ENCODE data around the gene PROSER1.
"Not testable (repeated sequence)": the region's sequence is repeated elsewhere in the genome, so short reads cannot be mapped to it uniquely, and the experiment has no call there.

The PROSER1 gene

DNA sequence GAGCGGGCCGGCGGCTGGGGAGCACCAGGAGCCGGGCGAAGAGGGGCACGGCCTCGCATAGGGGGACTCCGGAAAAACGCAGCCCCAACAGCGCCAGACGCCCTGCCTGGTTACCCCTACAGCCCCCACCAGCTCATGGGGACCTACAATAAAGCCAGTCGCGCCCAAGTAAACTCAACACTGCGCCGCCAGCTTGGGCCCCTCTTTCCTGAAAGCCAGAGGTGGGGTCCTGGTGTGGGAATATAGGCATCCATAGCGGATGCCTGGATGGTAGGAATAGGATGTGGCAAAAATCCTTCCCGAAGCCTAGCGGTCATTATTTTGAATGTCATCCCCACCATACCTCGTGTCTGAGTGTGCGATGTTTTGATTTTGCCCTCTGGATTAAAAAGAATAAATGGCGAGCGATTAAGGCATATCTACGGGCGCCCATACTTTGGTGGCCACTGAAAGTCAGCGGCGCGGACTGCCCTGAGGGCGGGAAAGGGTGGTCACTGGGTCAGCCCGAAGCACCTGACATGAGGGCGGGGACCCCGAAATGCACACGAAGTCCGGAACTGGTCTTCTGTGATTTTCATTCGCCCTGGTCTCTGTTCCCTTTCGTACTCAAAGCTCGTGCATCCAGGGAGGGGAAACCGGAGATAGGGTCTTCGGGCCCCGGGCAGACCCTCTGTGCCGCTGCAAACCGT lies at the start of gene PROSER1, which contains the start of gene NHLRC3:
TSS of gene PROSER1 (minus strand) at position 210 of the 689 bp plus-strand sequence. CDS start 847 bp downstream, outside the sequence.
TSS of gene NHLRC3 (plus strand) at position 577 of the 689 bp plus-strand sequence. CDS start 184 bp downstream, outside the sequence.
- peak; percentile 97 for DNase-seq (ENCODE audit: low read depth)
- TF ChIP-seq, protein P1, sequence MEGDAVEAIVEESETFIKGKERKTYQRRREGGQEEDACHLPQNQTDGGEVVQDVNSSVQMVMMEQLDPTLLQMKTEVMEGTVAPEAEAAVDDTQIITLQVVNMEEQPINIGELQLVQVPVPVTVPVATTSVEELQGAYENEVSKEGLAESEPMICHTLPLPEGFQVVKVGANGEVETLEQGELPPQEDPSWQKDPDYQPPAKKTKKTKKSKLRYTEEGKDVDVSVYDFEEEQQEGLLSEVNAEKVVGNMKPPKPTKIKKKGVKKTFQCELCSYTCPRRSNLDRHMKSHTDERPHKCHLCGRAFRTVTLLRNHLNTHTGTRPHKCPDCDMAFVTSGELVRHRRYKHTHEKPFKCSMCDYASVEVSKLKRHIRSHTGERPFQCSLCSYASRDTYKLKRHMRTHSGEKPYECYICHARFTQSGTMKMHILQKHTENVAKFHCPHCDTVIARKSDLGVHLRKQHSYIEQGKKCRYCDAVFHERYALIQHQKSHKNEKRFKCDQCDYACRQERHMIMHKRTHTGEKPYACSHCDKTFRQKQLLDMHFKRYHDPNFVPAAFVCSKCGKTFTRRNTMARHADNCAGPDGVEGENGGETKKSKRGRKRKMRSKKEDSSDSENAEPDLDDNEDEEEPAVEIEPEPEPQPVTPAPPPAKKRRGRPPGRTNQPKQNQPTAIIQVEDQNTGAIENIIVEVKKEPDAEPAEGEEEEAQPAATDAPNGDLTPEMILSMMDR (IDR thresholded peaks at IDR 0.05; ENCODE audit: insufficient read depth, low read depth, low read length, missing control alignments): no peak

DNA sequence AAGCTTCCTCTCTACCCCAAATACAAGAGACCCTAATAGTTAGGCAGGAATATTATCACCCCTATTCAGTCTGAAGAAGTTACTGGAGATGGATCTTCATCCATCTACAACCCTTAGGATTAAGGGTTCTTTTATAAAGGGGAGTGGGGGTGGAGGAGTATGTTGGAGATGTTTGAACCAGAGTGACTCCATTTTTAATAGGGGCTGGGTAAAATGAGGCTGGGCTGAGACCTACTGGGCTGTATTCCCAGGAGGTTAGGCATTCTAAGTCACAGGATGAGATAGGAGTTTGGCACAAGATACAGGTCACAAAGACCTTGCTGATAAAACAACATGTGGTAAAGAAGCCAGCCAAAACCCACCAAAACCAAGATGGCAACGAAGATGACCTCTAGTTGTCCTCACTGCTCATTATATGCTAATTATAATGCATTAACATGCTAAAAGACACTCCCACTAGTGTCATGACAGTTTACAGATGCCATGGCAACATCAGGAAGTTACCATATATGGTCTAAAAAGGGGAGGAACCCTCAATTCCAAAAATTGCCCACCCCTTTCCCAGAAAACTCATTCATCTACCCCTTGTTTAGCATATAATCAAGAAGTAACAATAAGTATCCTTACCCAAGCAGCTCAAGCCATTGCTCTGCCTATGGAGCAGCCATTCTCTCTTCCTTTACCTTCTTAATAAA lies 48.5 kb upstream of the PROSER1 start:
- not testable (repeated sequence) for DNase-seq (ENCODE audit: low read depth)

More for the DNA sequence above, at the start of gene PROSER1, which contains the start of gene NHLRC3:
- peak within 1 kb of the TSS; percentile 95 for H3K4me3 ChIP-seq (ENCODE audit: low read length)

DNA sequence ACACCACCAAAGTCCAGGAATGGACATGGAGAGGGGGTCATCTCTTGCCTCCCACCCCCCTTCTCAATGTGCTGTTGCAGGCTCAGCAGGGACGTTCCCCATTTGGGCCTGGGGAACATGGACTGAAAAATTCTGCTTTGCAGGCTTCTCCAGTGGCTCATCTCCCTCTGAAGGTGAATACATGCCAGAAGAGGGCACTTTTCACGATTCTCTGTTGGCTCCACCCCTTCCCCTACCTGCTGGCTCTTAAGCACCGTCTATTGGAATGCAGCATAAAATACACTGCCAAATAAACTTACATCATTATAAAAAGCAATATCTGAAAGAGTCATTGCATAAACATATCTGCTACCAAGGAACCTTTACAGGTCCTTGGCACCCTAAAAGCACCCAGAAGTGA lies 36.1 kb upstream of the PROSER1 start:
- TF ChIP-seq, protein P1 (IDR thresholded peaks at IDR 0.05; ENCODE audit: insufficient read depth, low read depth, low read length, missing control alignments): no peak
- no peak overlapping the region for H3K4me3 ChIP-seq (ENCODE audit: low read length)
- peak; percentile 23 for DNase-seq (ENCODE audit: low read depth)

More for the DNA sequence above, 48.5 kb upstream of the PROSER1 start:
- H3K4me3 ChIP-seq (ENCODE audit: low read length): not testable (repeated sequence)

DNA sequence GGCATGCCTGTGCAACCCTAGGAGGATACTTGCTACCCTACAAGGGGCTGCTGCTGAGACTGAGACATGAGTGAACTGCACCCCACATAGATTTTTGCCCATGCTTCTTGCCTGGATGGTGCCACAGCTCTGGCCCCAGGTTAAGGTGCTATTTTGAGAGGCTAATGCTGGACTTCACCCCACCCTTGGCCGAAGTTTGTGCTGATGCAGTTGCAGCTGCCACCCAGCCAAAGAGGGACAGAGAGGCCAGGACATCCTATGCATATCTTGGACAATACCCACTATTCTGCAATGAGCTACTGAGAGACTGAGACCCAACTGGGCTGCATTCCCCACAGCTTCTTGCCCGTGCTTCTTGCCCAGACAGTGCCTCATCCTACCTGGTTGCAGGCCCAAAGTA lies 35.0 kb upstream of the PROSER1 start:
- TF ChIP-seq, protein P1 (IDR thresholded peaks at IDR 0.05; ENCODE audit: insufficient read depth, low read depth, low read length, missing control alignments): no peak
- no peak for DNase-seq (ENCODE audit: low read depth)
- H3K4me3 ChIP-seq (ENCODE audit: low read length): no peak overlapping the region

DNA sequence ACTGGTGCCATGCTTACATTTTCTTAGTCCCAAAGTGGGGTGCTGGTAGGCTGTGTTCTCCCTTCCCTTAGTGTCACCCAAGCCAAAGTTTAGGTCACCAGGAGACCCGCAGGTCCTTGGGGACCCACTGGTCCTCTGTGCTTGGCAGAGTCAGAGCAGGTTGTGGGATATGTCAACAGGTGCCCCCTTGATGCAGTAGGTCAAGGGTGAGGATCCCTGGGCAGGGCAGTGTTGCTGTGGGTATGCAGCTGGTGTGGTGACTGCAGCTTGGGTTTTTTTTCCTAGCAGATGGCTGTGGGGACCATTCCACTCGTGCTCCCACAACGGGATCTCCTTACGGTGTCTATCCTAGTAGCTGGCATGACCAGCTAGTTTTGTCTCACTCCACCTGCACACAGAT lies 24.1 kb upstream of the PROSER1 start:
- TF ChIP-seq, protein P1 (IDR thresholded peaks at IDR 0.05; ENCODE audit: insufficient read depth, low read depth, low read length, missing control alignments): no peak
- no peak for DNase-seq (ENCODE audit: low read depth)
- H3K4me3 ChIP-seq (ENCODE audit: low read length): no peak overlapping the region

DNA sequence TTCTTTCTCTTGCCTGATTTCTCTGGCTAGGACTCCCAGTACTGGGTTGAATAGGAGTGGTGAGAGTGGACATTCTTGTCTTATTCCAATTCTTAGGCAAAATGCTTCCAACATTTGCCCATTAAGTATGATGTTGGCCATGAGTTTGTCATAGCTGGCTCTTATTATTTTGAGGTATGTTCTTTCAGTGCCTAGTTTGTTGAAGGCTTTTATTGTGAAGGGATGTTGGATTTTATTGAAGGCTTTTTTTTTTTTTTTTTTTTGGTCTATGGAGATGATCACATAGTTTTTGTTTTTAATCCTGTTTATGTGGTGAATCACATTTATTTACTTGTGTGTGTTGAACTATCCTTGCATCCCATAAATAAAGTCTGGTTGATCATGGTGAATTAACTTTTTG lies 20.2 kb upstream of the PROSER1 start:
- no peak overlapping the region for H3K4me3 ChIP-seq (ENCODE audit: low read length)
- TF ChIP-seq, protein P1 (IDR thresholded peaks at IDR 0.05; ENCODE audit: insufficient read depth, low read depth, low read length, missing control alignments): no peak
- no peak for DNase-seq (ENCODE audit: low read depth)

DNA sequence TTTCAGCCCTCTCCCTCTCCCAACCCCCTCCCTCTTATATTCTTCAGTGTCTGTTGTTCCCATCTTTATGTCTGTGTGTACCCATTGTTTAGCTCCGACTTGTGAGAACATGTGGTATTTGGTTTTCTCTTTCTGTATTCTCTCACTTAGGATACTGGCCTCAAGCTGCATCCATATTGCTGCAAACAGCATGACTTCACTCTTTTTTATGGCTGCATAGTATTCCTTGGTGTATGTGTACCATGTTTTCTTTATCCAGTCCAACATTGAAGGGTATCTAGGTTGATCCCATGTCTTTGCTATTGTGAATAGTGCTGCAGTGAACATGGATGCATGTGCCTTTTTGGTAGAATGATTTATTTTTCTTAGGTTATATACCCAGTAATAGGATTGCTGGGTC lies 18.1 kb upstream of the PROSER1 start:
- no peak for DNase-seq (ENCODE audit: low read depth)
- H3K4me3 ChIP-seq (ENCODE audit: low read length): no peak overlapping the region
- TF ChIP-seq, protein P1 (IDR thresholded peaks at IDR 0.05; ENCODE audit: insufficient read depth, low read depth, low read length, missing control alignments): no peak

All from epithelial cell of esophagus (primary cell).